GM10266 (cell line): Measurements from ENCODE around the gene PPP2R2B.
A peak's percentile ranks its signal among the peaks of the same experiment; 100 is the strongest.

Experiments
- DNase-seq: peaks from one replicate; pipeline ENCODE4 v3.0.0; 2012; ENCODE audit errors: extremely low spot score
- TF ChIP-seq, protein P1 (sequence below): IDR thresholded peaks from 2 replicates; pipeline ENCODE4 v1.5.1; 2012; ENCODE audit warnings: mild to moderate bottlenecking, low read depth; ENCODE audit not compliant: control insufficient read depth, insufficient read depth; ENCODE audit errors: missing control alignments

Gene PPP2R2B

GRCh38 chr5:146672866-146673265, 205.7 kb downstream of the PPP2R2B start:
- TF ChIP-seq, protein P1, sequence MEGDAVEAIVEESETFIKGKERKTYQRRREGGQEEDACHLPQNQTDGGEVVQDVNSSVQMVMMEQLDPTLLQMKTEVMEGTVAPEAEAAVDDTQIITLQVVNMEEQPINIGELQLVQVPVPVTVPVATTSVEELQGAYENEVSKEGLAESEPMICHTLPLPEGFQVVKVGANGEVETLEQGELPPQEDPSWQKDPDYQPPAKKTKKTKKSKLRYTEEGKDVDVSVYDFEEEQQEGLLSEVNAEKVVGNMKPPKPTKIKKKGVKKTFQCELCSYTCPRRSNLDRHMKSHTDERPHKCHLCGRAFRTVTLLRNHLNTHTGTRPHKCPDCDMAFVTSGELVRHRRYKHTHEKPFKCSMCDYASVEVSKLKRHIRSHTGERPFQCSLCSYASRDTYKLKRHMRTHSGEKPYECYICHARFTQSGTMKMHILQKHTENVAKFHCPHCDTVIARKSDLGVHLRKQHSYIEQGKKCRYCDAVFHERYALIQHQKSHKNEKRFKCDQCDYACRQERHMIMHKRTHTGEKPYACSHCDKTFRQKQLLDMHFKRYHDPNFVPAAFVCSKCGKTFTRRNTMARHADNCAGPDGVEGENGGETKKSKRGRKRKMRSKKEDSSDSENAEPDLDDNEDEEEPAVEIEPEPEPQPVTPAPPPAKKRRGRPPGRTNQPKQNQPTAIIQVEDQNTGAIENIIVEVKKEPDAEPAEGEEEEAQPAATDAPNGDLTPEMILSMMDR, result no peak
- no peak for DNase-seq

DNA sequence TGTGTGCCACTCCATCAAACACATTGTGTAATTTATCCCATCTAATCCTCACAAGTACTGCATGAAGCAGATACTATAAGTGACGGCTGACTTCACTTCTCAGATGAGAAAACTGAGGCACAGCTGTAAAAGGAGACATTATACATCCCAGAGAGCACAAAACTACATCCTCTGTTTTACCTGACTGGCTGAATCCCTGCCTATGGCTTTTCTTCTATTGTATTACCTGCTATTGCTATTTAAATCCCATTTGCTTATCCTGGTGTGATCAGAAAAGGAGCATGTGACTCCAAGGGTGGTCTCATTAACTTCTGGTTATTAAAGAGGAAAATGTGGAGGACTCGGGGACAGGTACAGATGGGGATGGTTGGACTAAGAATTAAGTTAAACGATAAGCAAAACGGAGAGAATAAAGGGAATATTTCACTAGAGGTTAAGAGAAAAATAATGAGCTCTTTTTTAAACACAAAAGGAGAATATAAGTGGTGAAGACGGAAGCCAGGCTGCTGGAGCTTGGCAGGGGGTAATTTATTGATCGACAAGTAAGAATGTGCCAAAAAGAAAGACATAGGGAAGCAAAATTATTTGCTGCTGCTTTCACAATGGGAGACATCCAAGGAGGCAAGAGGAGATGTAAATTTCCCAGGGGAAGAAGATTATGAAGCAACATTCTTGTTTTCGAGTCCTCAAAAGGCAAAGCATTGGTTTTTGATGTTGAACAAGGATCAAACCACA, 206.8 kb downstream of the PPP2R2B start:
- TF ChIP-seq, protein P1, result no peak
- no peak for DNase-seq

DNA sequence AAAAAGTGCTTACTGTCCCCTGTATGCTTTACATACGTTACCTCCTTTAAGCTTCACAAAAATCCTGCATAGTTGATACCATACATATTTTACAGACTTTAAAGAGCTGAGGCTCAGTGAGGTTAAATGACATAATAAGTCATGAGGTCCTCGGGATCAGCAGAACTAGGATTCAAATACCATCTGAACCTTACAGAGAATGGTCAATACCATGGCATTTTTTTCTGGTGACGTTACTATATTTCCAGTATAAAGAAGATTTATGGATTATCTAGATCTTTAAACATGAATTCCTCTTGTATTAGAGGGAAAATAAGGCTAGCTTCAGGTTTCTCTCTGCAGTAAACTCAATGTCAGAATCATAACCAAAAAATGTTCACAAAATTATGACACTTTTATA, 208.9 kb downstream of the PPP2R2B start:
- TF ChIP-seq, protein P1, result no peak
- DNase-seq, result no peak

DNA sequence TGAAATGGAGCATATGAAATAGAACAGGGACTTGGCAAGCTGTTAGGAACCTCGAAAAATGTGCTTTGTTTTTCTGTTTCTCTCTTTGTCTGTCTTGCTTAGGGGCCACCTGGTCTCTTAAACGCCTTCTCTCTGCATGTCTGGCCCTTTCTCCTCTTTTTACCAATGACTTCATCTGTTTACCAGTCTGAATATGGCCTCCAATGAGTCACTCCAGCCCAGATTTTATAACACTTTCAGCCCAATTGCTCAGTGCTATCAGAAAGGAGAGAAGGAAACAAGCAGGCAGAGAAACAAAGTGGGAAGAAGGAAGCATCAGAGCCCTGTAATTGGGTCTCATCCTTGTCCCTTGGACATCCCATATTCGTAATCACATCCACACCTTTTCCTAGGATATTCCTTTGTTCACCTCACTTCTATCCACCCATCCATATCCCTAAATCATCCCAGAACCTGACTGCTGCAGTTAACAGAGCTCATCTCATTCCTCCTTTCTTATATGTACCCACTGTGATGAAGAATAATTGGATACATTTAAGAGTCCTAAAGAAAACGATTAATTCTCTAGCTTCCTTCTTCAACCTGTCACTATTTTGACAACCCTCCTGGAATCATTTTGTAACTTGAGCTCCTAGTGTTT, 210.8 kb downstream of the PPP2R2B start:
- no peak for DNase-seq
- TF ChIP-seq, protein P1, result no peak

DNA sequence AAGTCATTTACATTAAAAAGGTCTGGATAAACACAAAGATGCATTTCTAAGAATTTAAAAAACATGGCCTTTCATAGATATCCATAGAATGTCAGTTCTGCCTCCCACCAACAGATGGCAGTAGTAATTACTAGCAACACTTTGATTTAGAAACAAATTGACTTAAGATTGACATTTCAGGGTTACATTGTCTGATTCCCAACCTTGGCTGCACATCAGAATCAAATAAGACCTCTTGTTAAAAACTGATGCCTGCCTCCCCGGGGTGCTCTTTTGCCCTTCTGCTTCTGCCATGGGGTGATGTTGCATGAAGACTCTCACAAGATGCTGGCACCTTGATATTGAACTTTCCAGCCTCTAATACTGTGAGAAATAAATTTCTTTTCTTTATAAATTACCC, 216.3 kb downstream of the PPP2R2B start:
- TF ChIP-seq, protein P1, result peak; percentile 57
- peak; percentile 20 for DNase-seq

DNA sequence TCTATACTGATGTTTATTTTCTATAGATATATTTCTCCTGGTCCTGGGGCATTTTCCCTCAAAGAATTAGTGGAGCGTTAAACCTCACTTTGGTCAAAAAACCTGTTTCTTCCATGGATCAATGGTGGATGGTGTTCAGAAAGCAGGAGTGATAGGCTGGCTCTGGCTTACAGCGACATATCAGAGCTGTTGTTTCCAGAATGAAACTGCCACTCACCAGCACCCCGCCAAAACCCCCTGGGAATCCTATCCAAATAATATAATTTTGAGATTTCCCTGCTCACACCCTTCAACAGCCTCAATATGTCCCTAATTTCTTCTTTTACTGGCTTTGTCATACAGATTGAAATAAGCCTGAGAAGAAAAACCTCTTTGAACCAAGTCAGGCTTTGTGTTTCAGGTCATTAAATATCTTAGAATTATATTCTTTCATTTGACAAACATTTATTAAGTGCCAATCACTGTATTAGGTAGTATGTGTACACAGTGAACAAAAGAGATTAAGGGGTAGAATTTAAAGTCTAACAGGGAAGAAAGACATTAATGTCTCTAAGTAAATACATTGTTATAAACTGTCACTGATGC, 218.1 kb downstream of the PPP2R2B start:
- TF ChIP-seq, protein P1, result no peak
- DNase-seq, result no peak

DNA sequence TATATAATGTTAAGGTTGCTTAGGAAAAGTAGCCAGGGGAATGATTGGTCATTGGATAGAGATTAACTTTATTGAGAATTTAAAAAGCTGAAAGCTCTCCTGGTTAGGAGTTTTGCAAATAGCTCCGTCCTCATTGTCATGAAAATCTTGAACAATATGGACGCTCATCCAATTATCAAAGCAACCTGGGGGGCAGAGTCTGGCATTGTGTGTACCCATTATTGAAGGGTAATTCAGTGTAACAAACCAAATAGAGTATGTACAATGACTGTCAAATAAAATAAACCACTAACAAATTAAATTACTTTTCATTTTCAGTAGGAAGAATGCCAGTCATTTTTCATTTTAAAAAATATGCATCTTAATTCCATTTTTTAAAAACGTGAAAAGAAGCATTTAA, 218.6 kb downstream of the PPP2R2B start:
- no peak for DNase-seq
- TF ChIP-seq, protein P1, result no peak
